CD4-positive, CD25-positive, alpha-beta regulatory T cell (primary cell): ENCODE results near the gene PGLYRP2. TPM values are rescaled to one million over a fixed set of nuclear protein-coding genes. Genes with fewer than 3 reads are reported as not detected.

ENCODE experiments used
- ATAC-seq, 2 donors: fragments of 150-1000 bp; cut with Tn5 transposase; one replicate each; pipeline ENCODE4 v1.10.0; 2021; ENCODE audit warnings: low read depth in 2 of 2, moderate number of reproducible peaks in 2 of 2, moderate library complexity in 1 of 2
- DNase-seq, 3 donors: peaks; one replicate each; pipeline versions ENCODE4 v3.0.0 to v3.0.0-alpha.2; 2012 to 2022; ENCODE audit warnings: mixed read lengths in 1 of 3
- H3K27ac ChIP-seq: one replicate; pipeline ENCODE4 v1.7.0; 2013; ENCODE audit warnings: mild to moderate bottlenecking, low read length; ENCODE audit not compliant: insufficient read depth, poor library complexity, severe bottlenecking
- H3K27me3 ChIP-seq: one replicate; pipeline ENCODE4 v1.7.0; 2013; ENCODE audit warnings: low read length; ENCODE audit not compliant: control insufficient read depth, insufficient read depth
- H3K36me3 ChIP-seq: one replicate; pipeline ENCODE4 v1.7.0; 2013; ENCODE audit warnings: mild to moderate bottlenecking, low read length, moderate library complexity; ENCODE audit not compliant: control insufficient read depth, insufficient read depth
- H3K4me1 ChIP-seq: 2 replicates; pipeline ENCODE4 v1.7.0; 2013; ENCODE audit warnings: mild to moderate bottlenecking, low read length; ENCODE audit not compliant: insufficient read depth, control insufficient read depth, poor library complexity, severe bottlenecking
- H3K4me3 ChIP-seq: one replicate; pipeline ENCODE4 v1.7.0; 2013; ENCODE audit warnings: low read depth, mild to moderate bottlenecking, low read length, moderate library complexity
- H3K9me3 ChIP-seq, 2 experiments: 1 replicate in 1 of 2; 2 replicates in 1 of 2; pipeline ENCODE4 v1.7.0; 2013; ENCODE audit warnings: low read length in 2 of 2, mild to moderate bottlenecking in 1 of 2, moderate library complexity in 1 of 2; ENCODE audit not compliant: control insufficient read depth in 2 of 2
- H3K27ac Mint-ChIP-seq, 3 donors: one replicate each; pipeline ENCODE4 v1.8.0; 2020 to 2022; ENCODE audit warnings: mild to moderate bottlenecking in 3 of 3, mixed read lengths in 3 of 3, moderate library complexity in 2 of 3
- H3K27me3 Mint-ChIP-seq: one replicate; pipeline ENCODE4 v1.8.0; 2022; ENCODE audit warnings: mild to moderate bottlenecking, mixed read lengths
- H3K36me3 Mint-ChIP-seq: one replicate; pipeline ENCODE4 v1.8.0; 2020; ENCODE audit warnings: mixed read lengths
- H3K4me1 Mint-ChIP-seq, 4 donors: one replicate each; pipeline ENCODE4 v1.8.0; 2020 to 2022; ENCODE audit warnings: mixed read lengths in 4 of 4, mild to moderate bottlenecking in 1 of 4
- H3K4me3 Mint-ChIP-seq, 4 donors: one replicate each; pipeline ENCODE4 v1.8.0; 2020 to 2022; ENCODE audit warnings: mild to moderate bottlenecking in 4 of 4, mixed read lengths in 4 of 4, moderate library complexity in 3 of 4
- H3K9me3 Mint-ChIP-seq, 7 donors: one replicate each; pipeline ENCODE4 v1.8.0; 2020 to 2022; ENCODE audit warnings: mixed read lengths in 7 of 7, mild to moderate bottlenecking in 3 of 7, moderate library complexity in 2 of 7
- polyA plus RNA-seq, 4 donors: library from polyadenylated mRNA; unstranded; fragments of 300-500 nt; fragmentation: Illumina TruSeq; gene quantifications; one replicate each; pipeline ENCODE4 v1.2.3, GENCODE V29; 2021
- total RNA-seq: library from RNA; stranded (reverse); gene quantifications from one replicate; pipeline ENCODE4 v1.2.3, GENCODE V29; 2022

PGLYRP2 gene
- total and polyA plus RNA-seq, 5 donors from 2014 or later: 0.10 to 0.12 TPM; not detected in 3

GRCh38 chr19:15439821-15440641 is 39.3 kb downstream of the PGLYRP2 start:
- no peak overlapping the region for H3K27ac ChIP-seq
- H3K36me3 ChIP-seq: no peaks in the 10 kb centered on the region
- Mint-ChIP-seq H3K4me1 (peaks cover 0 to 7% (median 0%) of the 10 kb centered on the region in 4 donors), H3K9me3 (no peaks in the 10 kb centered on the region), H3K27ac (no peak overlapping the region), H3K36me3 (no peaks in the 10 kb centered on the region), H3K4me3 (no peak overlapping the region), H3K27me3 (no peaks in the 10 kb centered on the region)
- H3K9me3 ChIP-seq: no peaks in the 10 kb centered on the region
- ATAC-seq: no peak
- DNase-seq: no peak
- no peaks in the 10 kb centered on the region for H3K27me3 ChIP-seq
- H3K4me3 ChIP-seq: no peak overlapping the region
- H3K4me1 ChIP-seq: no peaks in the 10 kb centered on the region

DNA sequence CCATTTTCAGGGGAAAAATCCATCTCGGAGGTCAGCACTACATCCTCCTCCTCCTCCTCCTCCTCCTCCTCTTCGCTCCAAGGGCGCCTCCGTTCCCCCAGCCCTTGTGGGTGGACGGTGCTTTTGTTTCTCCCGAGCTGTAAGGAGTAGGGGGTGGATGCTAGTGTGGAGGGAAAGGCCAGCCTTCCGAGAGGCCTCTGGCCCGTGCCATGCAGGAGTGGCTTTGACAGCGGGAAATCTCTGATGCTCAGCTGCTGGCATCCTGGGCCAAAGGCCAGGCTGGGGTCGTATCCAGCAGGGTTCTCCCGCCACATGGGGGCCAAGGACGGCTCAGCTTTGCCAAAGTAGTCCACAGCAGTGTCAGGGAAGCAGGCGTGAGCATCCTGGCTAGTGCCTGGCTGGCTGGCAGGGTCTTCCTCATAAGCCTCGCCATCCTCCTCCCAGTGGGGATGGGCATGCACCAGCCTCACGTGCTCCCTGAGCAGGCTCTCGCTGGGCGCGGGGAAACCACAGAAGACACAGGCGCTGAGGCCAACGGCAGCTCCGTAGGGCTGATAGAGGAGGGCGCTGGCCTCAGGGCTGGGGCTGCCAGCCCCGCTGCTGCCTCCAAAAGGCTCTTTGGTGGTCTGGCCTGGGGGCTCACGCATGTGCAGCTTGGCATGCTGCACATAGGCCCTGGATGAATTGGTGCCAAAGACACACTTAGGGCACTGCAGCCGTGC is 40.1 kb downstream of the PGLYRP2 start:
- ATAC-seq (no peak), DNase-seq (no peak)
- no peaks in the 10 kb centered on the region for H3K27me3 ChIP-seq
- no peak overlapping the region for H3K27ac Mint-ChIP-seq
- no peak overlapping the region for H3K4me3 ChIP-seq
- no peaks in the 10 kb centered on the region for H3K36me3 ChIP-seq
- H3K4me1 Mint-ChIP-seq: peaks cover 0 to 7% (median 0%) of the 10 kb centered on the region in 4 donors
- no peaks in the 10 kb centered on the region for H3K27me3 Mint-ChIP-seq
- no peaks in the 10 kb centered on the region for H3K36me3 Mint-ChIP-seq
- no peaks in the 10 kb centered on the region for H3K9me3 Mint-ChIP-seq
- H3K27ac ChIP-seq: no peak overlapping the region
- H3K4me3 Mint-ChIP-seq: no peak overlapping the region
- no peaks in the 10 kb centered on the region for H3K4me1 ChIP-seq
- H3K9me3 ChIP-seq: no peaks in the 10 kb centered on the region

DNA sequence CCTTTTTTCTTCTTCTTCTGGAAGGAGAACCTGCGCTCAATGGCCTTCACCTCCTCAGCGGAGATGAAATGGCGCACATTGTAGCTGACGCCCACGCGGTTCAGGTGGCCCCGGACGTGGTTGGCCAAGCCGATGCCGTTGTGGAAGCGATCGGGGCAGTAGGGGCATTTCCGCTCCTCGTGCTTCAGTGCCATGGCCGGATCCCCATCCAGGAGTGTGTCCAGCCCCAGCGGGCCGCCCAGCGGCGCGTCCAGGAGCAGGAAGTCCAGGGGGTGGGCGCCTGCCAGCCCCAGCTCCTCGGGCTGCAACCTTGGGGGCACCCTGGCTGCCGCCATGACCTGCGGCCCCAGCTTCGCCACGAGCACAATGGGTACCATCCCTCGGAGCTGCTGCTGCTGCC is 40.7 kb downstream of the PGLYRP2 start:
- Mint-ChIP-seq H3K9me3 (no peaks in the 10 kb centered on the region), H3K27me3 (no peaks in the 10 kb centered on the region), H3K4me1 (peaks cover 0 to 8% (median under 1%) of the 10 kb centered on the region in 4 donors), H3K36me3 (no peaks in the 10 kb centered on the region), H3K27ac (no peak overlapping the region), H3K4me3 (no peak overlapping the region)
- Histone ChIP-seq H3K27ac (no peak overlapping the region), H3K4me1 (no peaks in the 10 kb centered on the region), H3K9me3 (no peaks in the 10 kb centered on the region), H3K4me3 (no peak overlapping the region), H3K27me3 (no peaks in the 10 kb centered on the region), H3K36me3 (no peaks in the 10 kb centered on the region)
- DNase-seq (no peak), ATAC-seq (no peak)

- H3K27me3 ChIP-seq: no peaks in the 10 kb centered on the region
- peaks cover 0 to 8% (median 5%) of the 10 kb centered on the region in 4 donors for H3K4me1 Mint-ChIP-seq
- no peaks in the 10 kb centered on the region for H3K9me3 Mint-ChIP-seq
- DNase-seq: no peak
- H3K4me1 ChIP-seq: peaks cover 4% of the 10 kb centered on the region
- no peak overlapping the region for H3K4me3 ChIP-seq
- H3K4me3 Mint-ChIP-seq: no peak overlapping the region
- H3K27ac ChIP-seq: no peak overlapping the region
- H3K36me3 ChIP-seq: no peaks in the 10 kb centered on the region
- ATAC-seq: no peak
- H3K27ac Mint-ChIP-seq: no peak overlapping the region
- no peaks in the 10 kb centered on the region for H3K36me3 Mint-ChIP-seq
- no peaks in the 10 kb centered on the region for H3K27me3 Mint-ChIP-seq
- H3K9me3 ChIP-seq: no peaks in the 10 kb centered on the region
Observed at GRCh38 chr19:15438124-15438496, 41.2 kb downstream of the PGLYRP2 start.

GRCh38 chr19:15437355-15438123 is 41.8 kb downstream of the PGLYRP2 start:
- DNase-seq (no peak), ATAC-seq (no peak)
- H3K27ac ChIP-seq: no peak overlapping the region
- no peaks in the 10 kb centered on the region for H3K36me3 ChIP-seq
- Mint-ChIP-seq H3K27ac (peak overlapping the region in 1 of 3 donors; percentile 15), H3K4me3 (no peak overlapping the region), H3K4me1 (peaks cover 0 to 8% (median 7%) of the 10 kb centered on the region in 4 donors), H3K9me3 (no peaks in the 10 kb centered on the region), H3K27me3 (no peaks in the 10 kb centered on the region), H3K36me3 (no peaks in the 10 kb centered on the region)
- H3K4me3 ChIP-seq: no peak overlapping the region
- H3K9me3 ChIP-seq: no peaks in the 10 kb centered on the region
- no peaks in the 10 kb centered on the region for H3K27me3 ChIP-seq
- peaks cover 9% of the 10 kb centered on the region for H3K4me1 ChIP-seq

DNA sequence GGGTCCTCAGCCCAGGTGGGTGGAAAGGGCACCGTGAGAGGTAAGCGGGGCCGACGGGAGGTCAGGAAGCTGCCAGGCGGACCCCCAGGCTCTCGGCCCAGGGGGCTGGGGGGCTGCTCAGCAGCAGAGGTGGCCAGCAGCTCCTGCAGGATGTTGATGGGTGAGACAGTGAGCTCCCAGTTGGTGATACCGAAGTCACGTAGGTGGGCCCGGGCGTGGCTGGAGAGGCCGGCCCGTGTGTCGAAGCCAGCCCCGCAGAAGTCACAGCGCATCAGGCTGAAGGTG is 42.5 kb downstream of the PGLYRP2 start:
- no peak overlapping the region for H3K4me3 Mint-ChIP-seq
- peaks cover 0 to 12% (median 9%) of the 10 kb centered on the region in 4 donors for H3K4me1 Mint-ChIP-seq
- H3K9me3 Mint-ChIP-seq: no peaks in the 10 kb centered on the region
- H3K27me3 Mint-ChIP-seq: no peaks in the 10 kb centered on the region
- H3K36me3 ChIP-seq: no peaks in the 10 kb centered on the region
- H3K27ac ChIP-seq: no peak overlapping the region
- peaks cover 13% of the 10 kb centered on the region for H3K4me1 ChIP-seq
- H3K36me3 Mint-ChIP-seq: no peaks in the 10 kb centered on the region
- DNase-seq: no peak
- no peaks in the 10 kb centered on the region for H3K27me3 ChIP-seq
- ATAC-seq: no peak
- no peak overlapping the region for H3K4me3 ChIP-seq
- no peaks in the 10 kb centered on the region for H3K9me3 ChIP-seq
- H3K27ac Mint-ChIP-seq: no peak overlapping the region

DNA sequence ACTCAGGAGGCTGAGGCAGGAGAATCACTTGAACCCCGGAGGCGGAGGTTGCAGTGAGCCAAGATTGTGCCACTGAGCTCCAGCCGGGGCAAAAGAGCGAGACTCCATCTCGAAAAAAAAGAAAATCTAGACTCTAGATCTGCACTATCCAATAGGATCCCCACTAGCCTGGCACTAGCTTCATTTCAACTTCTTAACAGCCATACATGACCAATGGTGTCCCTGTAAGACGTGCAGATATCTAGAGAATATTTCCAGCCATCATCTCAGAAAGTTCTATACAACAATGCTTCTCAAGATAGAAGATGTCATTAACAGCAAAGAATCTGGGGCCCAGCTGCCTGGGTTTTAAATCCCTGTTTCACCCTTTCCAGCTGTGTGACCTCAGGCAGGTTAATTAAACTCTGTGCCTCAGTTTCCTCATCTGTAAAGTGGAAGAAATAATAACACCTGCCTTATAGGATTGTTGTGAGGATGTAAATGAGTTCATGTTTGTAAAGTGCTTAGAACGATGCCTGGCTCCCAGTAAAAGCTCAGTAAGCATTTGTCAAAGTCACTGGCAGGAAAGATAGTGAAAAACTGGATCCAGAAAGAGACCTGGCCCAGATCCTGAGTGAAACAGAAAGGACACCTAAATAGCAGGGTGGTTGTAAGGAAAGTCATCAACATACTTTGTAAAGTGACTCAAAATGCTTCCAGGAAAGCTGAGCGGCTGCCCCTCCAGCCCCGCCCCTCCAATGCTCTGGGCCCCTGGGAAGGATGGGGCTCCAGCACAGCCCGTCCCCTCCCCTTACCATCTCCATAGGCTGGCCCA is 43.1 kb downstream of the PGLYRP2 start:
- ATAC-seq: no peak
- Histone ChIP-seq H3K36me3 (no peaks in the 10 kb centered on the region), H3K4me3 (no peak overlapping the region), H3K27me3 (no peaks in the 10 kb centered on the region), H3K27ac (no peak overlapping the region), H3K9me3 (no peaks in the 10 kb centered on the region), H3K4me1 (peaks cover 18% of the 10 kb centered on the region)
- H3K4me3 Mint-ChIP-seq: peak overlapping the region in 1 of 4 donors; percentile 51
- peaks cover 0 to 17% (median 15%) of the 10 kb centered on the region in 4 donors for H3K4me1 Mint-ChIP-seq
- no peaks in the 10 kb centered on the region for H3K36me3 Mint-ChIP-seq
- H3K9me3 Mint-ChIP-seq: no peaks in the 10 kb centered on the region
- H3K27me3 Mint-ChIP-seq: no peaks in the 10 kb centered on the region
- H3K27ac Mint-ChIP-seq: peak overlapping the region in 1 of 3 donors; percentile 5
- DNase-seq: no peak
